HCT116 (cell line): Measurements from ENCODE around the gene CNGA1. TPM values are rescaled to one million over a fixed set of nuclear protein-coding genes. Genes with fewer than 3 reads are reported as not detected.

Experiments used
- ATAC-seq: fragments of 200-7000 bp; cut with Tn5 transposase; 2 replicates; pipeline ENCODE4 v1.9.1; 2020; ENCODE audit warnings: mild to moderate bottlenecking, moderate library complexity
- BruUV-seq: library from RNA; stranded (reverse); fragments of 400-500 nt; replicated peaks from 2 replicates; lab custom pipeline; 2021; lab: Mats Ljungman, UMichigan
- CTCF ChIA-PET: fragments of 300-600 bp; sonication (Branson Sonifier 250); formaldehyde crosslinking; loops from one replicate; lab custom pipeline; 2021; ENCODE audit warnings: antibody characterized with exemption; lab: Charles Lee
- POLR2A ChIA-PET: fragments of 300-600, 350-600 bp; sonication (Branson Sonifier 250); formaldehyde crosslinking; loops from one replicate; lab custom pipeline; 2021; ENCODE audit warnings: antibody characterized with exemption; lab: Charles Lee
- RAD21 ChIA-PET, 2 experiments: fragments of 300-600 bp; sonication (Branson Sonifier 250); formaldehyde crosslinking; loops; one replicate each; lab custom pipeline; 2023; ENCODE audit warnings: low total read pairs in 2 of 2; ENCODE audit not compliant: uncharacterized antibody in 2 of 2, unreplicated experiment in 2 of 2, low non-redundant PET in 1 of 2; lab: Charles Lee
- DNase-seq: peaks from one replicate; pipeline ENCODE4 v3.0.0-alpha.2; 2010; ENCODE audit warnings: low read depth, low spot score
- H2AFZ ChIP-seq: fragments of 200-600 bp; shearing (Covaris generic), sonication (generic); 2 replicates; pipeline ENCODE4 v1.6.1; 2017; ENCODE audit warnings: low read depth, mixed run types, mixed read lengths, antibody characterized with exemption, low read length; ENCODE audit not compliant: poor library complexity, severe bottlenecking
- H3K27ac ChIP-seq: 2 replicates; pipeline ENCODE4 v1.5.1; 2012; ENCODE audit warnings: low read depth, low read length
- H3K27me3 ChIP-seq: fragments of 200-600 bp; sonication (generic); 2 replicates; pipeline ENCODE4 v1.6.1; 2016; ENCODE audit warnings: mixed run types, low read length, mixed read lengths; ENCODE audit not compliant: insufficient read depth
- H3K36me3 ChIP-seq, 2 experiments: fragments of 200-500 bp in 1 of 2; fragments of 200-600 bp in 1 of 2; sonication (Bioruptor generic) in 1 of 2; sonication (generic) in 1 of 2; 2 replicates each; pipeline versions ENCODE4 v1.5.1 to v1.6.1; 2014 to 2016; ENCODE audit warnings: low read length in 2 of 2, inconsistent platforms in 1 of 2, mixed read lengths in 1 of 2, mixed run types in 1 of 2; ENCODE audit not compliant: insufficient read depth in 2 of 2, control insufficient read depth in 1 of 2
- H3K4me1 ChIP-seq, 2 experiments: fragments of 200-600 bp in 1 of 2; sonication (generic) in 1 of 2; 2 replicates each; pipeline versions ENCODE4 v1.5.1 to v1.6.1; 2012 to 2017; ENCODE audit warnings: low read length in 2 of 2, inconsistent platforms in 1 of 2, mild to moderate bottlenecking in 1 of 2, mixed read lengths in 1 of 2, mixed run types in 1 of 2, moderate library complexity in 1 of 2; ENCODE audit not compliant: insufficient read depth in 2 of 2, control insufficient read depth in 1 of 2
- H3K4me2 ChIP-seq: fragments of 200-600 bp; sonication (generic); 2 replicates; pipeline ENCODE4 v1.6.1; 2017; ENCODE audit warnings: mixed run types, low read length, mixed read lengths
- H3K4me3 ChIP-seq, 2 experiments: fragments of 200-600 bp in 1 of 2; sonication (generic) in 1 of 2; replicated peaks in 1 of 2; 2 replicates each; pipeline ENCODE4 v1.5.1; 2011 to 2016; ENCODE audit warnings: low read length in 2 of 2, control low read depth in 1 of 2, low read depth in 1 of 2, mild to moderate bottlenecking in 1 of 2, mixed read lengths in 1 of 2, mixed run types in 1 of 2
- H3K79me2 ChIP-seq: fragments of 200-600 bp; sonication (generic); 2 replicates; pipeline ENCODE4 v1.6.1; 2017; ENCODE audit warnings: mild to moderate bottlenecking, mixed run types, low read length, moderate library complexity, mixed read lengths; ENCODE audit not compliant: insufficient read depth
- H3K9ac ChIP-seq: fragments of 200-600 bp; sonication (generic); 2 replicates; pipeline ENCODE4 v1.6.1; 2016; ENCODE audit warnings: low read length, mixed read lengths
- H3K9me2 ChIP-seq: fragments of 200-600 bp; sonication (generic), shearing (Covaris generic); 2 replicates; pipeline ENCODE4 v1.6.1; 2017; ENCODE audit warnings: mixed run types, mild to moderate bottlenecking, moderate library complexity; ENCODE audit not compliant: insufficient read depth
- H3K9me3 ChIP-seq, 2 experiments: fragments of 200-500 bp in 1 of 2; fragments of 200-600 bp in 1 of 2; sonication (Bioruptor generic) in 1 of 2; sonication (generic) in 1 of 2; 2 replicates each; pipeline ENCODE4 v1.6.1; 2014 to 2017; ENCODE audit warnings: low read length in 2 of 2, mixed read lengths in 2 of 2, inconsistent platforms in 1 of 2, low read depth in 1 of 2, mild to moderate bottlenecking in 1 of 2, mixed run types in 1 of 2, moderate library complexity in 1 of 2; ENCODE audit not compliant: control insufficient read depth in 1 of 2, insufficient read depth in 1 of 2
- H4K20me1 ChIP-seq: fragments of 200-600 bp; sonication (generic), shearing (Covaris generic); 2 replicates; pipeline ENCODE4 v1.6.1; 2017; ENCODE audit warnings: mixed run types, mild to moderate bottlenecking, moderate library complexity; ENCODE audit not compliant: insufficient read depth
- CBX3 ChIP-seq: IDR thresholded peaks from 2 replicates; pipeline ENCODE4 v1.6.1; 2012; ENCODE audit warnings: low read depth
- EGR1 ChIP-seq: IDR thresholded peaks from 2 replicates; pipeline ENCODE4 v1.6.1; 2012; ENCODE audit warnings: low read depth
- ELF1 ChIP-seq: IDR thresholded peaks from 2 replicates; pipeline ENCODE4 v1.6.1; 2012; ENCODE audit warnings: low read depth, borderline replicate concordance
- JUND ChIP-seq: IDR thresholded peaks from 2 replicates; pipeline ENCODE4 v1.6.1; 2012
- POLR2A ChIP-seq: IDR thresholded peaks from 2 replicates; pipeline ENCODE4 v1.7.0; 2011; ENCODE audit warnings: borderline replicate concordance; ENCODE audit not compliant: insufficient read depth, insufficient read length; ENCODE audit errors: extremely low read depth
- RAD21 ChIP-seq: IDR thresholded peaks from 2 replicates; pipeline ENCODE4 v1.6.1; 2012; ENCODE audit warnings: low read depth, mild to moderate bottlenecking
- SIN3A ChIP-seq: IDR thresholded peaks from 2 replicates; pipeline ENCODE4 v1.6.1; 2012; ENCODE audit warnings: low read depth
- SP1 ChIP-seq: IDR thresholded peaks from 2 replicates; pipeline ENCODE4 v1.6.1; 2012; ENCODE audit warnings: low read depth
- TCF7L2 ChIP-seq: IDR thresholded peaks from 2 replicates; pipeline ENCODE4 v1.7.0; 2011; ENCODE audit warnings: borderline replicate concordance, inconsistent platforms; ENCODE audit not compliant: insufficient read depth, insufficient read length; ENCODE audit errors: extremely low read depth
- YY1 ChIP-seq: IDR thresholded peaks from 2 replicates; pipeline ENCODE4 v1.6.1; 2011; ENCODE audit warnings: low read length, low read depth, moderate library complexity, mild to moderate bottlenecking; ENCODE audit not compliant: insufficient replicate concordance; ENCODE audit errors: extremely low read depth
- intact Hi-C: fragments of 100-400 bp; cut with micrococcal nuclease; formaldehyde crosslinking; loops from 2 replicates; pipeline ENCODE4 v1.10.0; 2022
- total RNA-seq: library from RNA; stranded (reverse); gene quantifications from one replicate; pipeline ENCODE4 v1.2.1, GENCODE V29; 2021; ENCODE audit not compliant: unreplicated experiment
- TF ChIP-seq, protein P1 (sequence below): IDR thresholded peaks from 2 replicates; pipeline ENCODE4 v1.6.1; 2012
- TF ChIP-seq, protein P2 (sequence below): IDR thresholded peaks from 2 replicates; pipeline ENCODE4 v1.6.1; 2011; ENCODE audit warnings: mild to moderate bottlenecking, low read length, moderate library complexity; ENCODE audit not compliant: insufficient replicate concordance; ENCODE audit errors: extremely low read depth
- TF ChIP-seq, protein P3 (sequence below), 3 experiments: fragments of 200-600 bp in 1 of 3; sonication (generic) in 1 of 3; IDR thresholded peaks in 2 of 3; conservative IDR thresholded peaks in 1 of 3; 2 replicates each; pipeline ENCODE4 v1.5.1; 2012 to 2017; ENCODE audit warnings: low read depth in 2 of 3, low read length in 2 of 3, antibody characterized with exemption in 1 of 3, borderline replicate concordance in 1 of 3, control low read depth in 1 of 3, mild to moderate bottlenecking in 1 of 3, mixed read lengths in 1 of 3, mixed run types in 1 of 3, moderate library complexity in 1 of 3; ENCODE audit not compliant: insufficient read depth in 1 of 3
- TF ChIP-seq, protein P4 (sequence below): IDR thresholded peaks from 2 replicates; pipeline ENCODE4 v1.6.1; 2012

CNGA1 gene
- total RNA-seq, 1 experiment from 2014 or later = 2.1 TPM

DNA sequence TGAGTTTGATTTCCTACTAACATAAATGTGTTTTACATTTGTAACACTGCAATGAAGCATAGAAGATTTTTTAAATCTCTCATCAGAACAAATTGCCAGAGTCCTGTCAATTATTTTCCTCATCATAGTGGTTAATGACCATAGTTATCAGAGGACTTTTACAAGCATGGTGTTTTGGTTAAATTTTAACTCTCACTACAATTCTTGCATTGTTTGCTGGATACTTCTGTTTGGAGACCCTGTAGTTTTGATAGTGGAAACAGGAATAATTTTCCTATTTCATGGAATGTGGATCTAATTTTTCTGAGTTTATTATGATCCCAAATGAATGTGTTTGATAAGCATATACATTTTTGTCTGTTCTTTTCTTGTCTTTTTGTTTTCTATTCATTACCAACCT, 16.9 kb upstream of the CNGA1 start:
- Histone ChIP-seq H3K9ac (no peak overlapping the region), H3K36me3 (peaks cover 0 to 3% of the 10 kb centered on the region in 2 experiments; a peak in 1 of 4 replicates), H3K27ac (no peak overlapping the region), H2AFZ (no peak overlapping the region), H3K4me1 (no peaks in the 10 kb centered on the region), H3K4me2 (no peak overlapping the region), H3K4me3 (no peak overlapping the region), H4K20me1 (no peaks in the 10 kb centered on the region), H3K9me3 (no peaks in the 10 kb centered on the region), H3K79me2 (no peaks in the 10 kb centered on the region), H3K27me3 (no peaks in the 10 kb centered on the region), H3K9me2 (no peaks in the 10 kb centered on the region)
- RAD21 ChIA-PET = no interaction called here
- no TSS peak for BruUV-seq
- TF ChIP-seq YY1 (no peak), SIN3A (no peak), POLR2A (no peak), RAD21 (no peak), EGR1 (no peak), TCF7L2 (no peak), CBX3 (no peak), SP1 (no peak), JUND (no peak), ELF1 (no peak)
- TF ChIP-seq, protein P1, sequence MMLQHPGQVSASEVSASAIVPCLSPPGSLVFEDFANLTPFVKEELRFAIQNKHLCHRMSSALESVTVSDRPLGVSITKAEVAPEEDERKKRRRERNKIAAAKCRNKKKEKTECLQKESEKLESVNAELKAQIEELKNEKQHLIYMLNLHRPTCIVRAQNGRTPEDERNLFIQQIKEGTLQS = no peak
- TF ChIP-seq, protein P2, sequence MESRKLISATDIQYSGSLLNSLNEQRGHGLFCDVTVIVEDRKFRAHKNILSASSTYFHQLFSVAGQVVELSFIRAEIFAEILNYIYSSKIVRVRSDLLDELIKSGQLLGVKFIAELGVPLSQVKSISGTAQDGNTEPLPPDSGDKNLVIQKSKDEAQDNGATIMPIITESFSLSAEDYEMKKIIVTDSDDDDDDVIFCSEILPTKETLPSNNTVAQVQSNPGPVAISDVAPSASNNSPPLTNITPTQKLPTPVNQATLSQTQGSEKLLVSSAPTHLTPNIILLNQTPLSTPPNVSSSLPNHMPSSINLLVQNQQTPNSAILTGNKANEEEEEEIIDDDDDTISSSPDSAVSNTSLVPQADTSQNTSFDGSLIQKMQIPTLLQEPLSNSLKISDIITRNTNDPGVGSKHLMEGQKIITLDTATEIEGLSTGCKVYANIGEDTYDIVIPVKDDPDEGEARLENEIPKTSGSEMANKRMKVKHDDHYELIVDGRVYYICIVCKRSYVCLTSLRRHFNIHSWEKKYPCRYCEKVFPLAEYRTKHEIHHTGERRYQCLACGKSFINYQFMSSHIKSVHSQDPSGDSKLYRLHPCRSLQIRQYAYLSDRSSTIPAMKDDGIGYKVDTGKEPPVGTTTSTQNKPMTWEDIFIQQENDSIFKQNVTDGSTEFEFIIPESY = no peak
- TF ChIP-seq, protein P3, sequence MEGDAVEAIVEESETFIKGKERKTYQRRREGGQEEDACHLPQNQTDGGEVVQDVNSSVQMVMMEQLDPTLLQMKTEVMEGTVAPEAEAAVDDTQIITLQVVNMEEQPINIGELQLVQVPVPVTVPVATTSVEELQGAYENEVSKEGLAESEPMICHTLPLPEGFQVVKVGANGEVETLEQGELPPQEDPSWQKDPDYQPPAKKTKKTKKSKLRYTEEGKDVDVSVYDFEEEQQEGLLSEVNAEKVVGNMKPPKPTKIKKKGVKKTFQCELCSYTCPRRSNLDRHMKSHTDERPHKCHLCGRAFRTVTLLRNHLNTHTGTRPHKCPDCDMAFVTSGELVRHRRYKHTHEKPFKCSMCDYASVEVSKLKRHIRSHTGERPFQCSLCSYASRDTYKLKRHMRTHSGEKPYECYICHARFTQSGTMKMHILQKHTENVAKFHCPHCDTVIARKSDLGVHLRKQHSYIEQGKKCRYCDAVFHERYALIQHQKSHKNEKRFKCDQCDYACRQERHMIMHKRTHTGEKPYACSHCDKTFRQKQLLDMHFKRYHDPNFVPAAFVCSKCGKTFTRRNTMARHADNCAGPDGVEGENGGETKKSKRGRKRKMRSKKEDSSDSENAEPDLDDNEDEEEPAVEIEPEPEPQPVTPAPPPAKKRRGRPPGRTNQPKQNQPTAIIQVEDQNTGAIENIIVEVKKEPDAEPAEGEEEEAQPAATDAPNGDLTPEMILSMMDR (IDR thresholded peaks at IDR 0.05 in 2 of 3, conservative IDR thresholded peaks at IDR 0.05 in 1 of 3; ENCODE audit: borderline replicate concordance in 1 of 3, insufficient read depth in 1 of 3, low read depth in 2 of 3, low read length in 2 of 3) = no peak
- TF ChIP-seq, protein P4, sequence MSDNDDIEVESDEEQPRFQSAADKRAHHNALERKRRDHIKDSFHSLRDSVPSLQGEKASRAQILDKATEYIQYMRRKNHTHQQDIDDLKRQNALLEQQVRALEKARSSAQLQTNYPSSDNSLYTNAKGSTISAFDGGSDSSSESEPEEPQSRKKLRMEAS = no peak
- intact Hi-C loops = loop anchor here (5.0 kb wide), 1 partner anchor 54 kb away; no protein-coding TSS in a partner anchor
- ATAC-seq (no peak), DNase-seq (no peak)
- POLR2A ChIA-PET = no interaction called here
- CTCF ChIA-PET = interaction anchor here (1.0 to 1.8 kb wide), 4 partner anchors 9 to 76 kb away, joined by 3 to 10 read pairs (median 3); no protein-coding TSS in a partner anchor
